Fibroblast of skin of back (primary cell): ENCODE data around the gene LZTS3.

Source experiments
- DNase-seq: peaks from one replicate; pipeline ENCODE4 v3.0.0-alpha.2; 2013

The LZTS3 gene

DNA sequence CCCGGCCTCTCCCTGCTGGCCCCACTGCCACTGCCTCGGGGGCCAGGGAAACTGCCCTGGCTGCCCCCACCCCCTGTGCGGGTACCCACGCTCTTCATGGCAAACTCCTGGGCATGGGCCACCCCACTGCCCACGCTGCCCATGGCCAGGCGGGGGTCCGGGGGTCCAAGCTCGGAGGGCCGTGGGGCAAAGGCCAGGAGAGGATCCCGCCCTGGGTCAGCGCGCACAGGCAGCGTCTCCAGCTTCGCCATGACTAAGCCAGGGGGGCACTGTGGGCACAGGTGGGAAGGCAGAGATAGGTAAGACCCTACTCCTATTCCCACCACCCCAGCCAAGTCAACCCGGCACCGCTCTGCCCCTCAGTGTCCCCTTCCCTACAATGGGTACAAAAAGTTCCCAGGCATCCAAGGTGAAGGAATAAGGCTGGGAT, 6.4 kb downstream of the LZTS3 start:
- no peak for DNase-seq

DNA sequence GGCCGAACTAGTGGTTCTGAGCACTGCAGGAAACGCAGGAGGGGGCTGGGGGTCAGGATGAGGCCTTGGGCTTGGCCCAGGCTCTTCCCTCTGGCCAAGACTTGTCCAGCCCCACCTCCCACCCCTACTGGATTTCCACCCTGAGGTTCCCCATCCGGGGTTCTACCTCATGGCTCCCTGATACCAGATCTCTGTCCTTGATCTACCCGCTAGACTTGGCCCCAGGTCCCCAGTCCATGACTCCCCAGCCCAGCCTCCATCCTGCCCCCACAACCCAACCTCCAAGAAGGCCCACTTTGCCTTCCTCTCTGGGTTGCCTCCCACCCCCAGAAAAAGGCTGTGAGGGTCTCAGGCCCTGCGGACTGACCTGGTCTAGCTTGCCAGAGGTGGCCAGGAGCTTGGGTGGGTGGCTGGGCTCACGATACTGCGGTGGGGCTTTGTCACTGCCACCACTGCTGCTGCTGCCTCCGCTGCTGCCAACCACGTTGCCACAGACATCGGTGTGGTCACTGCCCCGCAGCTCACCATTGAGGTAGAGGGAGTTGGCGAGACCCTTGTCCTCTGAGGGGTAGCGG, 6.9 kb downstream of the LZTS3 start:
- no peak for DNase-seq

GRCh38 chr20:3165473-3166337, 7.6 kb downstream of the LZTS3 start:
- peak; percentile 32 for DNase-seq

- DNase-seq, result no peak
These were observed 8.5 kb downstream of the LZTS3 start for GRCh38 chr20:3164763-3165410.

GRCh38 chr20:3164043-3164762, 9.1 kb downstream of the LZTS3 start:
- no peak for DNase-seq

GRCh38 chr20:3163099-3164042, 10.0 kb downstream of the LZTS3 start:
- no peak for DNase-seq

DNA sequence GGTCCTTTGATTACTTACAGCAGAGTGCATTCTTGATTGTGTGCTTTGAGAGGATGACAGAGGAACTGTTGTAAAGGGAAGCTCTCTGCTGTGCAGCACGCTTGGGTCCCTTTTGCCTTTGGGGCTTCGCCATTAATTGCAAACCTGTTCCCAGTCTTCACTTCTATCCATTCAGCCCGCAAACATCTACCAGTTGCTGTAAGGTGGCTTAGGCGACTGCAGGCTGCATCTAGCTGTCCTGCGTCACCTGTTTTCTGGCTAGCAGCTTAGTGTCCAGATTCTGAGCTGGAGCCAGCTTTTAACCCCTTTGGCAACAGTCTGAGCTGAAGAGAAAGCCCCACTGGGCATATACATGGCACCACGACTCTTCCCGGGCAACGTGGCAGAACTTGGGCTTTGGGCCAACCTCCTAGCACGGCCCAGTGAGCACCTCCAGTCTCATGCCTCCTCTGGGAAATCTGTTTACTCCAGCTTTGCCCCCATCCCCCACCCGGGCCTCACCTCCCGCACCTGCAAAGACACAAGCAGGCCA, 11.2 kb downstream of the LZTS3 start:
- no peak for DNase-seq

DNA sequence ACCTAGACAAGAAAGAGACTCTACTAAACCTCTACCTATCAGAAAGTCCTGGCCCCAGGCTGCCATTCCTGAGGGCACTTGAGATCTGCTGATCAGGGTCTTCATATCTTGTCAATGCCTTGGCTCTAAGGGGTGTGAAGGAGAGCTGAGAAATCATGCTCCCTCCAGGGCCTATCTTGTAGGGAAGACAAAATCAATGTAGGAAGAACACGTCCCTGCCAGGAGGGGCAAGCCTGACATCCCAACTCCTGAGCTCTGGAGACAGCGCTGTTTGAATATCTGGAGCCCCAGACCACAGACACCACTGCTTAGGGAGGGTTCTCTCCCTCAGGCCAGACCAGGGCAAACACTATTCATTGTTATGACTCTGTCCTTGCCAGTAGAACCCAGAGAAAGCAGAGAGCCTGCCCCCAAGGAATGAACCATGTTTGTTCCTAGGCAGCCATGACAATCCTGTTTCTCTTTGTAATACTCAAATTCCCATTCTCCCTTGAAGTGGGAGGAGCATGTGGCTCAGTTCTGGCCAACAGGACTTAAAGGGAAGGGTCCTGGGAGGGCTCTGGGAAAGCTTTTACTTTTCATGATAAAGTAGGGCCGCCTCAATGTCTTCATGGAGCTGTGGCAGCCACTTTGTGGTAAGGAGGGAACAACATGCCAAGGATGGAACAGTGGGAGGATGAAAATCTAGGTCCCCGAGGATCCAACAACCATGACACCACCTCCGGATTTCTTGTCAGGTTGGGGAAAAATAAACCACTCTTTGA, 11.9 kb downstream of the LZTS3 start:
- no peak for DNase-seq

DNA sequence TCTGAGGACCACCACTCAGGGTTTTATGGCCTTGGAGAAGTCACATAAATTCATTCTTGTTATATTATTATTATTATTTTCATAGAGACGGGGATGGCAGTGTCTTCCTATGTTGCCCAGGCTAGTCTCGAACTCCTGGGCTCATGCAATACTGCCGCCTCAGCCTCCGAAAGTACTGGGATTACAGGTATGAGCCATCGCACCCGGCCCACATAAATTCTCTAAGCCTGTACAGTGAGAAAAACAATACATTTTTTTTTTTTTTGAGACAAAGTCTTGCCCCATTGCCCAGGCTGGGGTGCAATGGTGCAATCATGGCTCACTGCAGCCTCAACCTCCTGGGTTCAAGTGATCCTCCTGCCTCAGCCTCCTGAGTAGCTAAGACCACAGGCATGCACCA, 12.9 kb downstream of the LZTS3 start:
- no peak for DNase-seq

DNA sequence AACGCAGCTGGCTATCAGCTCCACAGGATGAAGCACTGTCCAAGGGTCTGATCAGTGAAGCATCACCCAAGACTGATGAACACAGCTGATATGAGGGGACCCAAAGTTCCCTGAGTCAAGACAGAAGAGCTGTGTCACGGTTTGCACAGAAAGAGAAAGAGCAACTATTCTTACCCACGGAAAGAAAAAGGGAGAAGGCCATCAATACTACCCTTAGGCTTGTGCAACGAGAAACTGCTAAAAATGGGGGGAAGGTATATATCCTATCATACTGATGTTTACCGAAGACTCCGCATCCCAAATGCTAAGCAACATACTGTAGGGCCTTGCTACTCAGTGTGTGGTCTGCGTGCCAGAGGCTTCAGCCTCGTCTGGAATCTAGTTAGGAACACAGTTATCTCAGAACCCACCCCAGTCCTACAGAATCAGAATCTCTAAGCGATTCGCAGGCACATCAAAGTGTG, 14.3 kb downstream of the LZTS3 start:
- DNase-seq, result peak; percentile 27

DNA sequence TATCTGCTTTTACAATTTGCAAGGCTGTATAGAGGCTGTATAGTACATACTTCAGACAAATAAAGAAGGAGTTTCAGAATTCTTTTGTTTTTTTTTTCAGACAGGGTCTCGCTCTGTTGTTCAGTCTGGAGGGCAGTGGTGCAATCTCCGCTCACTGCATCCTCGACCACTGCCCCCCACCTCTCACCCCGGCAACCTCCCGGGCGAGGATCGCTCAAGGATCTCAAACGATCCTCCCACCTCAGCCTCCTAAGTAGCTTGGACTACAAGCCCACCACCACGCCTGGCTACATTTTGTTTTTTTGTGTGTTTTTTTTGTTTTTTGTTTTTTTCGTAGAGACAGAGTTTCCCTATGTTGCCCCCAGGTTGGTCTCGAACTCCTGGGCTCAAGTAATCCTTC, 15.5 kb downstream of the LZTS3 start:
- DNase-seq, result no peak

GRCh38 chr20:3156811-3157619, 16.3 kb downstream of the LZTS3 start:
- DNase-seq, result no peak

GRCh38 chr20:3152057-3152644, 21.2 kb downstream of the LZTS3 start:
- peak; percentile 26 for DNase-seq

GRCh38 chr20:3150908-3151307, 22.4 kb downstream of the LZTS3 start:
- no peak for DNase-seq

- no peak for DNase-seq
These were observed 26.5 kb downstream of the LZTS3 start for GRCh38 chr20:3146732-3147341.

DNA sequence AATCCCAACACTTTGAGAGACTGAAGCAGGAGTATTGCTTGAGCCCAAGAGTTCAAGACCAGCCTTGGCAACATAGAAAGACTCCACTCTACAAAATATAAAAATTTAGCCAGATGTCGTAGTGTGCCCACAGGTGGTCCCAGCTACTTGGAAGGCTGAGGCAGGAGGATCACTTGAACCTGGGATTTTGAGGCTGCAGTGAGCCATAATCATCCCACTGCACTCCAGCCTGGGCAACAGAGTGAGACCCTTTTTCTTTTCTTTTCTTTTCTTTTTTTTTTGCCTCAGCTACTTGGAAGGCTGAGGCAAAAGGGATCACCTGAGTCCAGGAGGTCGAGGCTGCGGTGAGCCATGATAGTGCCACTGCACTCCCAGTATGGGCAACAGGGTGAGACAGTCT, 31.6 kb downstream of the LZTS3 start:
- DNase-seq, result no peak

- DNase-seq, result no peak
These were observed 35.9 kb downstream of the LZTS3 start for GRCh38 chr20:3137492-3137891.

DNA sequence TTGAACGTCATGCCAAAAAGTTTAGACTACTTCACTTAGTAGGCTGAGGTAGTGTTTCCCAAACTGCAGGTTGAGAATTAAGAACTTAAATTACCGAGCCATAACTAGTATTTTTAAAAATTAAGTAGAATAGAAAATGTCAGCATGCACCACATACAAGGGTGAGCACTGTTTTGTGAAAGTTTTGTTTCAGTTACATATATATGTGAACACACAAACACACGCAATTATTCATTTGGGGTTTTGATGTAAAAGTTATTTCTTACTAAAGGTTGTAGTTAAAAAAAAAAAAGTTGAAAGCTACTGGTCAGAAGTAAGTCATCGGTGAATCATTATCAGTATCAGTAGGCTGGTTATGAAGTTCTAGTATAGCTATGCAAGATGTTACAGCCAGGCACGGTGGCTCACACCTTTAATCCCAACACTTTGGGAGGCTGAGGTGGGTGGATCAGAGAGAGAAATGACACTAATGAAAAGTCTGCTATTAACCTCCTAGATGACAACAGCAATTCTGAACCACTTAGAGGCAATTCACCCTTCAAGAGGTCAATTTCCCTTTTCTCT, 37.8 kb downstream of the LZTS3 start:
- no peak for DNase-seq

GRCh38 chr20:3134151-3134550, 39.2 kb downstream of the LZTS3 start:
- peak; percentile 39 for DNase-seq
